Measurements from ENCODE around the gene ATMIN.

ATMIN gene

DNA sequence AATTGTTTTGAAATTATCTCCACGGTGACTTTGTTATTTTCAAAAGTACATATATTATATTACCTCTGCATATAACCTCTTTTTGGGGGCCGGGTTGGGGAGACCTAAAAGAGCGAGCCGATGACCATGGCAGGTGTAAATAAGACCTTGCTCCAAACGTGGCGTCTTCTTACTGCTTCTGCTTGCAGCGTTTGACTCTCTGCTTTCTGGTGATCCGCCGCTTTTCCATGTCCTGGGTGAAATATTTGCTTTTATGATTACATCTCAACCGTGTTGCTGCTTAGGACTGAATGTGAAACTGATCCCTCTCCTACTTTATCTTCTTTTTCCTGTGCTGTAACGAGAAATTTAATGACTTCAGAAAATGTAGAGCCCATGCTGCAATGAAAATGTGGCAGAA is 18.1 kb downstream of the ATMIN start:
- Histone ChIP-seq H3K27ac (no peak overlapping the region), H3K4me3 (no peak overlapping the region)

DNA sequence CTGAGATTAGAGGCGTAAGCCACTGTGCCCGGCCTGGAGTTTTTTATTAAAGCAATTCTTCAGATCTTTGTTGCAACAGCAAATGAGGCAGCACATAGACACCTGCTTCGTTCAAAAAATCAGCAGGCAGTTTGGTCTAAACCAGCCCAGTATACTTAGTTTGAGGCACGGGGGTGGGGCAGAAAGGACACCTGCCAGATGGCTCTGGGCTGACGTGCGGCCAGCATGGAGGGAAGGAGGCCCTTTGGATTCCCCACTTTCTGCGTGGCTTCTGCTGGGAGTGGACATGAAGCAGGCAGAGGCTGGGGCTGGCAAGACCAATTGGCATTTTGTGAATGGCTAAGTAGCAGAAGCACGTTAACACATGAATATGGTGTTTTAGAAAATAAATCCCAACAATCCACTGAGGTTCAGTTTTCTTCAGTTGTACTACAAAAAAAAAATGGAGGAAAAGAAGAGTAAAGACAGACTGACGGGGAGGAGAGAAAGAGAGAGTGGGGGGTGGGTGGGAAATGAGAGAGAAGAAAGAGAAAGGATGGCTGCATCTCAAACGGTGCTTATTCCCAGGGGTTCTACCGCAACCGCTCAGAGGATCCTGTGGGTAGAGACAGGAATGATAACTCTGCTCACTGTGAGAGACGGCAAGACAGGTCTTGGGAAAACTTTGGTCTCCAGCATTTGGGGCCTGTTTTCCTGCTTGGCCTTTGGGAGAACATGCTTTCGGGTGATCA is 25.1 kb downstream of the ATMIN start:
- H3K27ac ChIP-seq = no peak overlapping the region

GRCh38 chr16:81061307-81061640 is 25.6 kb downstream of the ATMIN start:
- H3K27ac ChIP-seq = no peak overlapping the region
- H3K4me3 ChIP-seq = no peak overlapping the region

More for the DNA sequence above, 25.1 kb downstream of the ATMIN start:
- no peak overlapping the region for H3K4me3 ChIP-seq

GRCh38 chr16:81061871-81062608 is 26.4 kb downstream of the ATMIN start:
- H3K4me3 ChIP-seq = no peak overlapping the region
- no peak overlapping the region for H3K27ac ChIP-seq

DNA sequence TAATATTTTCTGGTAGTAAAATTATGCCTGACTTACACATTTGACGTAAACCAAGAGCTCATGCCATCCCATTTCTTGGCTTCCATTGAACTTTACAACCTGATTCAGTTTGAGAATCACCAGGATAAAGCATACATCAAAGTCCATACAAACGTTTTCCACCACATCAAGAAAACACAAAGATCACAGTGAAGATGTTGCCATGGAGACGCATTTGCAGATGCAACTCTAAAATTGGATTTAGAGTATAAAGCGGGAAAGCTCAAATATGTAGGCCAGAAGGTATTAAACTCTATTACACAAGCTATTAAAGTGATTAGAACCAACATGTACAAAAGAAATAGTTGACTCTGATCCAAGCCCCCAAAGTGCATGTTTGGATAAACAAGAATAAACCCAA is 31.0 kb downstream of the ATMIN start:
- H3K27ac ChIP-seq = no peak overlapping the region
- H3K4me3 ChIP-seq = no peak overlapping the region

GRCh38 chr16:81067166-81067565 is 31.5 kb downstream of the ATMIN start:
- H3K27ac ChIP-seq = no peak overlapping the region
- no peak overlapping the region for H3K4me3 ChIP-seq

GRCh38 chr16:81069063-81069462 is 33.4 kb downstream of the ATMIN start:
- Histone ChIP-seq H3K4me3 (no peak overlapping the region), H3K27ac (no peak overlapping the region)

DNA sequence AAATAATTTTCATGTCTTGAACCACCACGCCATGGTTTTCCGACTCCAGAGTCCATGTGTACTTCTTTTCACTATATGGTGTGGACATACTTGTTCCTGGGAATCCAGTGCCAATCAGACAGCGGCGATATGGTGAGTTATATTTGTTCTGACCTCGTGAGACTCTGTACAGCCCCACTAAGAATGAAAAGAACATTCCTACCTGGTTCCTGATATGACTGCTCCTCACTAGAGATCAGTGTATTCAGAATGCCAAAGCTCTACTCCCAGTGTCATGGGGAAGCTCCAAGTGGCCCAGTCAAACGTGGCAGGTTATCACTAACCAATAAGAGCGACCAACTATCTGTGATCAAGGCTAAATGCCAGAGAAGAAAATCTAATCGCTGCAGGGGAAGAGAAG is 35.3 kb downstream of the ATMIN start:
- no peak overlapping the region for H3K4me3 ChIP-seq
- H3K27ac ChIP-seq = no peak overlapping the region

- no peak overlapping the region for H3K4me3 ChIP-seq
- no peak overlapping the region for H3K27ac ChIP-seq
These were observed 36.2 kb downstream of the ATMIN start for GRCh38 chr16:81071805-81072204.

GRCh38 chr16:81073560-81074330 is 38.1 kb downstream of the ATMIN start:
- Histone ChIP-seq H3K4me3 (no peak overlapping the region), H3K27ac (no peak overlapping the region)

GRCh38 chr16:81076566-81077075 is 41.0 kb downstream of the ATMIN start:
- peak overlapping the region in 20 of 21 experiments; percentile 75 to 98 (median 94) for H3K27ac ChIP-seq
- H3K4me3 ChIP-seq = peak overlapping the region; percentile 50 to 80 (median 66)

- Histone ChIP-seq H3K27ac (peak within 1 kb of the TSS; percentile 38 to 98 (median 93)), H3K4me3 (peak within 1 kb of the TSS; percentile 50 to 80 (median 66))
These were observed 41.7 kb downstream of the ATMIN start, which contains the start of gene C16orf46 for GRCh38 chr16:81077076-81077940. TSS of gene C16orf46 (minus strand) at chr16:81077238. CDS start at chr16:81063955, 13,283 bp downstream.

DNA sequence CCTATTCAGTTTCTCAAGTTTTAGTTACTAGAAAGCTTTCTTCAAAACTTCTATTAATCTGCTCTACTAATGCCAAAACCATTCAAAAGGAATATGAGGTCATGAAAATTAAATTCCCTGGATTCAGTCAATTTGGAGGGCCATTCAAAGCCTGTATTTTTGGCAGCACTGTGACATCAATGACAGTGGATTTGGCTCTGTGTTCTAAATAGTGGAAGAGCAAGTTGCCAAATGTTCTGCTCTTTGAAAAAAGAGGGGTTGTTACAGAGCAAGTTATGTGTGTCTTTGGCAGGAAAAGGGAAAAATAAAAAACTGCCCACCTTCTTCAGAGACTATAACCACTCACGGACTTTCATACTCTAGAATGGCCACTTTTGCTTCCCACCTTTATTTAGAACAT is 44.6 kb downstream of the ATMIN start:
- Histone ChIP-seq H3K4me3 (no peak overlapping the region), H3K27ac (no peak overlapping the region)

DNA sequence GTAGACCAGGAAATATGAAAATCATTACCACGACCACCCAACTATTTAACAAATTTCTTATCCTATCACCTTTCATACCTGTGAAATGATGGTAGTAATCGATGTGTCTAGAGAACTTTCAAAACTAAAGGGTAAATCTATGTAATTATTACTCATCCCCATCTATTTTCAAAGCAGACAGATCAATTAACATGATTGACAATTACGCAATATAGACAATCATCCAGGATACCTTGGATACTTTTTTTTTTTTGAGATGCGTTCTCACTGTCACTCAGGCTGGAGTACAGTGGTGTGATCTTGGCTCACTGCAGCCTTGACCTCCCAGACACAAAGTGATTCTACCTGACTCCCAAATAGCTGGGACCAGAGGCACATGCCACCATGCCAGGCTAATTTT is 45.4 kb downstream of the ATMIN start:
- H3K4me3 ChIP-seq = no peak overlapping the region
- no peak overlapping the region for H3K27ac ChIP-seq

DNA sequence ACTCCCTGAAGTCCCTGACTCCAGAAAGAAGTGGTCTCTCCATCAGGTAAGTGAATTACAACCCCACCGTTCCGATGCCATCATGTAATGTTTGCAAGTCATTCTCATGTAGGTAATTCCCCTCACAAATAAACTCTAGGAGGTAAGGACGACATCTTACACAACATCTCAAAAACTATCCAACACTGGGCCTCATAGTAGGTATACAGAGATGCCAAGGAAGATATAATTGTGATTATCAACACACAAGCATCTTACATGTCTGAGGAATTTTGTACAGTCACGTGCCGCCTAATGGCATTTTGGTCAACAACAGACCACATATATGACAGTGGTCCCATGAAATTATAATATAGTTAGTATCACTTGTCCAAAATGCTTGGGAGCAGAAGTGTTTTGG is 53.2 kb downstream of the ATMIN start:
- H3K4me3 ChIP-seq = no peak overlapping the region

DNA sequence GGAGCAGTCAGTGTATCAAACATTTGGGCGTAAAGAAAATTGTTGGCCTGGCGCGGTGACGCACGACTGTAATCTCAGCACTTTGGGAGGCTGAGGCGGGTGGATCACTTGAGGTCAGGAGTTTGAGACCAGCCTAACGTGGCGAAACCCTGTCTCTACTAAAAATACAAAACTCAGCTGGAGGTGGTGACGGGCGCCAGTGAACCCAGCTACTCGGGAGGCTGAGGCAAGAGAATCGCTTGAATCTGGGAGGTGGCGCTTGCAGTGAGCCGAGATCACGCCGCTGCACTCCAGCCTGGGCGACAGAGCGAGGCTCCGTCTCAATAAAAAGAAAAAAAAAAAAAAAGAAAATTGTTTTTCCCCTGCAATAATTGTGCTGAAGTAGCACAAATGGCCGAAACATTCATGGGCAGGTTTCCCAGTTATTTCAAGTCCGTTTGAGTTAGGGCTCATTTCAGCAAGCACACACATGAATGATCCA is 59.2 kb downstream of the ATMIN start:
- peak overlapping the region in 1 of 7 experiments; percentile 91 for H3K4me3 ChIP-seq
- no peak overlapping the region for H3K27ac ChIP-seq

More for the DNA sequence above, 53.2 kb downstream of the ATMIN start:
- no peak overlapping the region for H3K27ac ChIP-seq

DNA sequence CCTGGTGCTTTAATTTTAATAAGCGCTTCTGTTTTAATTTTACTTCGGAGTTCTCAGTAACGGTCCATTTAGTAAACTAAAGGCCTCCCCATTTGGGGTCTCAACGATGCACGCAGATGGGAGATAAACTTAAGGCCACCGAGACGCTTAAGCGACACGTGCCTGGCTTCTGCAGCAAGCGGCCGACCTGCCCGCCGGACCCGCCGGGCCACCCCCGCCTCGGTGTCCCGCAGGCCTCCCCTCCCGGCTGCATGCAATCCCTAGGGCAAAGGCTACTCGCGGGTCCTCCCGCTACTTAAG is 60.0 kb downstream of the ATMIN start:
- peak overlapping the region in 18 of 21 experiments; percentile 7 to 85 (median 65) for H3K27ac ChIP-seq
- H3K4me3 ChIP-seq = peak overlapping the region; percentile 47 to 93 (median 83)

DNA sequence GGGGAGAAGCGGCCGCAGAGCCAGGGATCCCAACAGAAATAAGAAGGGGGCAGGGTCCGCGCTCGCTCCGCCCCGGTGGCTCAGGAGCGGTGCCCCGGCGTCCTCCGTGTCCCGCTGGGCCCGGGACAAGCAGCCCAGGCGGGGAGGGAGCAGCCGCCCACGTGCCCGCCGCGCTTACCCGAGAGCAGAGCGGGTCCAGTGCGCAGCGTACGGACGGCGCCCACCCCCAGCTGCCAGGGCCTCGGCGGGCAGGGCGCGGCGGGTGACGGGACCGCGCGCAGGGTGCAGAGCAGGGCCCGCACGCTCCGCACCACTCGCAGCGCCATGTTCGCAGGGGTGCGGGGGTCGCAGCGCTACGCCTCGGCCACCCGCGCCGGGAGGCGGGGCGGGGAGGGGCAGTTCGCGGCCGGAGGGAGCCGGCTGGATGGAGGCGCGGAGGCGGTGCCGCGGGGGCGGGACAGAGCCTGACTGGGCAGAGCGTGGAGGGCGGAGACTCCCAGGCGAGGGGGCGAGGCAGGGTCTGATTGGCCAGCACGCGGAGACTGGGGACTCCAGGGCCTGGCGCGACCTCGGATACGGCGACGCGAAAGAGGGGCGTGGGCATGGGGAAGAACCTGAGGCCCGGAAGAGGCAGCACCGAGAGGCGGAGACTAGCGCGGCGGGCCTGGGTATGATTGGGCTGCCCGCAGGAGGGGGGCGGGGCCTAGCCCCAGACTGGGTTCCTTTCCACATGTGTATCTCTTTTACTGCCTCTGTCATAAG is 60.5 kb downstream of the ATMIN start, which contains the start of gene GCSH:
GCSH (minus strand) TSS at position 443 of the 762 bp plus-strand sequence; CDS start at position 326, 117 bp downstream.
- Histone ChIP-seq H3K4me3 (peak within 1 kb of the TSS; percentile 47 to 93 (median 83)), H3K27ac (peak within 1 kb of the TSS in 19 of 21 experiments; percentile 6 to 85 (median 64))

Measured in skin epidermis (tissue), 12 donors.